ENCODE measurements around the gene MAP3K1. TPM values are rescaled to one million over a fixed set of nuclear protein-coding genes. Genes with fewer than 3 reads are reported as not detected.
"Not testable (repeated sequence)": the region's sequence is repeated elsewhere in the genome, so short reads cannot be mapped to it uniquely, and the experiment has no call there.

The MAP3K1 gene
- total RNA-seq, 6 donors from 2014 or later = 10.9 to 29.2 (median 23.3) TPM

DNA sequence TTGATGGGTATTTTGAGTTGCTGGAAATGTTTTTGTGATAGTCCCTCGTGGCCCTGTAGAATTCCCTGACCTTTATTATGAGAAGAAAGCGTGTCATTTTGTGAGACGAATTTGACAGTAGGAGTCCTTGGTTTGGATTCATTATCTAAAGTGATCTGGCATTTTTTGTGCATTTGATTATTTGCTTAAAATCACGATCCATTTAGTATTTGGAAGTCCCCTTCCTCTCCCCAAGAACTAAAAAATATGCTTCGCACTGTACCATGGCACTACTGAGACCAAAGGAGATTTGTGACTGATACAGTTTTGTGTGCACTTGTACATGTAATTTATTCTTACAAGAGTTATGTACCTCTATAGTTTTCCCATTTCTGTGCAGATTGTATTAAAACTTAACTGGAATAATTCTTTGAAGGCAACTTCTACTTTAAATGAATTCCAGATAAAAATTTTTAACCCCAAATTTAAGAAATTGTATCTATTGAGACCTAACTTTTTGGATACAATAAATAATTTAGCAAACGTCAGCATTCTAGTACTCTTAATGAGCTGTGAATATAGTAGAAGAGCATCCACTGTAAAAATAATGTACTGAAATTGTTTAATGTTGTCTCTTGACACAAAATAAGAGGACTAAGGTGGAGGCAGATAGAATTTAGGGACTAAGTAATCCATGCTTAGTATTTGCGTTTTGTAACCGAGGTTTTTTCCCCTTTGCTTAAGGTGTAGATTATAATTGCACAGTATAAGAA is 2.1 kb downstream of the MAP3K1 start:
- WGBS, 2 donors = 8 to 13% methylated on average over 8 of the region's 8 CpGs
- TF ChIP-seq POLR2AphosphoS5 (IDR thresholded peaks at IDR 0.05) (no peak), EP300 (IDR thresholded peaks at IDR 0.05) (no peak), POLR2A (IDR thresholded peaks at IDR 0.05) (no peak)
- TF ChIP-seq, protein P1, sequence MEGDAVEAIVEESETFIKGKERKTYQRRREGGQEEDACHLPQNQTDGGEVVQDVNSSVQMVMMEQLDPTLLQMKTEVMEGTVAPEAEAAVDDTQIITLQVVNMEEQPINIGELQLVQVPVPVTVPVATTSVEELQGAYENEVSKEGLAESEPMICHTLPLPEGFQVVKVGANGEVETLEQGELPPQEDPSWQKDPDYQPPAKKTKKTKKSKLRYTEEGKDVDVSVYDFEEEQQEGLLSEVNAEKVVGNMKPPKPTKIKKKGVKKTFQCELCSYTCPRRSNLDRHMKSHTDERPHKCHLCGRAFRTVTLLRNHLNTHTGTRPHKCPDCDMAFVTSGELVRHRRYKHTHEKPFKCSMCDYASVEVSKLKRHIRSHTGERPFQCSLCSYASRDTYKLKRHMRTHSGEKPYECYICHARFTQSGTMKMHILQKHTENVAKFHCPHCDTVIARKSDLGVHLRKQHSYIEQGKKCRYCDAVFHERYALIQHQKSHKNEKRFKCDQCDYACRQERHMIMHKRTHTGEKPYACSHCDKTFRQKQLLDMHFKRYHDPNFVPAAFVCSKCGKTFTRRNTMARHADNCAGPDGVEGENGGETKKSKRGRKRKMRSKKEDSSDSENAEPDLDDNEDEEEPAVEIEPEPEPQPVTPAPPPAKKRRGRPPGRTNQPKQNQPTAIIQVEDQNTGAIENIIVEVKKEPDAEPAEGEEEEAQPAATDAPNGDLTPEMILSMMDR (IDR thresholded peaks at IDR 0.05) = no peak
- H3K4me1 ChIP-seq = peaks cover 21 to 47% (median 39%) of the 10 kb centered on the region in 4 donors

DNA sequence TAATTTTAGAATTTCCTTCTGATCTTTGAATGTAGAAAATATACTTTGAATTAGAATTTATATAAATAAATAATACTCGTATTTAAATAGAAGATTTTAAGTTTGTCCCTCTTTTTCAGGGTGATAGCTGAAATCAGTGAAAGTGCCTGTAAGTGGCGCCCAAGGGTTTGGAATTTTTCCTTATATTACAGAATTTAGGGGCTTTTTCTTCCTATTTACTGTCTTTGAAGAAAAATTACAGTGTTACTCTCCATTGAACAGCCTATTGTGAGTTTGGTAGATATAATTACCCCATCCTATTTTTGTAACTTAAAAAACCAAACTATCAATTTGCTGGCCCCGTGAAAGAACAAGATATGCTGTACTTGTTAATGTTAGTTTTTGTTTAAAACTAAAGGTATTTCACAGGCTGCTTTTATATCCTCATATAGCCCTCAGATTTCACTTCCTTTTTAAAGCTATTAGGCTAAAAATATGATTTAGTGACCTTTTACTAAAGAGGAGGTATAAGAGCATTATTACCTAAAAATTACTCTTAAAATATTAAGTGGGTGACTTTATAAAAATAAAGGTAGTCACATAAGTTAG is 3.2 kb downstream of the MAP3K1 start:
- TF ChIP-seq POLR2A (IDR thresholded peaks at IDR 0.05) (no peak), EP300 (IDR thresholded peaks at IDR 0.05) (no peak), POLR2AphosphoS5 (IDR thresholded peaks at IDR 0.05) (no peak)
- TF ChIP-seq, protein P1 (IDR thresholded peaks at IDR 0.05) = no peak
- WGBS, 2 donors = 30 to 34% methylated on average over 3 of the region's 3 CpGs
- no peaks in the 10 kb centered on the region for H3K9me3 ChIP-seq
- peaks cover 32 to 57% (median 49%) of the 10 kb centered on the region in 4 donors for H3K4me1 ChIP-seq
- H3K27ac ChIP-seq = peak overlapping the region in 3 of 4 donors; percentile 37 to 59 (median 52)
- ATAC-seq (ENCODE audit: low FRiP score in 2 of 2) (no peak), DNase-seq (no peak)
- no peaks in the 10 kb centered on the region for H3K36me3 ChIP-seq
- peak overlapping the region in 2 of 4 donors; percentile 19 to 34 for H3K4me3 ChIP-seq
- no peaks in the 10 kb centered on the region for H3K27me3 ChIP-seq

More for the DNA sequence above, 2.1 kb downstream of the MAP3K1 start:
- Histone ChIP-seq H3K9me3 (no peaks in the 10 kb centered on the region), H3K27me3 (no peaks in the 10 kb centered on the region), H3K36me3 (no peaks in the 10 kb centered on the region), H3K27ac (peak overlapping the region; percentile 95 to 99 (median 98)), H3K4me3 (peak overlapping the region; percentile 83 to 99 (median 90))
- DNase-seq (no peak), ATAC-seq (ENCODE audit: low FRiP score in 2 of 2) (no peak)

DNA sequence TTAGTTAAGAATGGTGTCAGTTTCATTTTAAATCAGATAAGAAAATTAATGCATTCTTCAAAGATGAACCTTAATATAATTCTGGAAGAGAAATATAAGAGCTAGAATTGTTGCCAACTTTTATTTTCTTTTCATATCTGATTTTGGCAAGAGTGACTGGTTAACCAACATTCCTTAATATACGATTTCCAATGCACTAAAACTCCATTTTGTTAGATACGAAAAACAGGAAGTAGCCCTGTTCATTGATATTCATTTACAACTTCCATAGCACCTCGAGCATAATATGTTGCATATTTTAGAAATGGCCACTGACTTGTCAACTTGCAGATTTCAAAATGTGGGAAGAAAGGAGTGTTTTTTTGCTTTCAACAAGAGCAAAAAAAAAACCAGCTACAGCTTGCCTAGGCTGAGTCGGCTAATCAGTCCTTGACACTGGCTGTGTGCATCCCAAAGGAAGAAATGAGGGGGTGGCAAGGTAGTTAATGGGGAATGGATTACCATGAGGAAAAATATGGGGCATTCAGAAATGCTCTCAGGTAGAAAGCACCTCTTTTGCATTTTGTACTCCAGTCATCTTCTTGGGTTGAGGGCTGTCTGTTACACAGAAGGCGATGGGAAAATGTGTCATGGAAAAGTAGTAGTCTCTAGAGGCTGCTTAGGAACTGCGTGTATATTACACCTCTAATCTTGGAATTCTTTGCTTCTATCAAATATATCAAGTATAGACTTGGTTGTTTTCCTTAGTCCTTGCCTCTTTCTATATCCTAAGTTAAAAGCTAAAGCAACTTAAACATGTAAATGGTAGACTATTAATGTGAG is 3.9 kb downstream of the MAP3K1 start:
- 31 to 33% methylated on average over 6 of the region's 6 CpGs for WGBS, 2 donors
- H3K27me3 ChIP-seq = no peaks in the 10 kb centered on the region
- H3K27ac ChIP-seq = peak overlapping the region in 3 of 4 donors; percentile 37 to 59 (median 52)
- ATAC-seq (ENCODE audit: low FRiP score in 2 of 2) (no peak), DNase-seq (no peak)
- H3K4me1 ChIP-seq = peaks cover 39 to 63% (median 52%) of the 10 kb centered on the region in 4 donors
- TF ChIP-seq, protein P1 (IDR thresholded peaks at IDR 0.05) = no peak
- TF ChIP-seq POLR2AphosphoS5 (IDR thresholded peaks at IDR 0.05) = no peak
- TF ChIP-seq EP300 (IDR thresholded peaks at IDR 0.05) = no peak
- no peak for TF ChIP-seq POLR2A (IDR thresholded peaks at IDR 0.05)
- peak overlapping the region in 2 of 4 donors; percentile 19 to 34 for H3K4me3 ChIP-seq
- H3K9me3 ChIP-seq = no peaks in the 10 kb centered on the region
- no peaks in the 10 kb centered on the region for H3K36me3 ChIP-seq

DNA sequence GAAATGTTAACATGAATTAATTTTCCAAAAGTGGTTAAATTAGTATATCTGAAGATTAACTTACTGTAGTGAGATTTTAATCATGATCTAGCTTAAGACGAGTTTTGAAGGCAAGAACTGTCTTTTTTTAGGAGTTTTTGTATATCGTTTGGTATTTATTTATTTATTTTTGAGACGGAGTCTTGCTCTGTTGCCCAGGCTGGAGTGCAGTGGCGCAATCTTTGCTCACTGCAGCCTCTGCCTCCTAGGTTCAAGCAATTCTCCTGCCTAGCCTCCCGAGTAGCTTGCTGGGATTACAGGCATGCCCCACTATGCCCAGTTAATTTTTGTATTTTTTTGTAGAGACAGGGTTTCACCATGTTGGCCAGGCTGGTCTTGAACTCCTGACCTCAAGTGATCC is 6.5 kb downstream of the MAP3K1 start:
- not testable (repeated sequence) for H3K36me3 ChIP-seq; ATAC-seq (ENCODE audit: low FRiP score in 2 of 2); H3K9me3 ChIP-seq; H3K4me3 ChIP-seq; H3K27me3 ChIP-seq; H3K27ac ChIP-seq; DNase-seq
- peaks cover 51 to 76% (median 70%) of the 10 kb centered on the region in 4 donors for H3K4me1 ChIP-seq
- 79 to 83% methylated on average over 5 of the region's 5 CpGs for WGBS, 2 donors

DNA sequence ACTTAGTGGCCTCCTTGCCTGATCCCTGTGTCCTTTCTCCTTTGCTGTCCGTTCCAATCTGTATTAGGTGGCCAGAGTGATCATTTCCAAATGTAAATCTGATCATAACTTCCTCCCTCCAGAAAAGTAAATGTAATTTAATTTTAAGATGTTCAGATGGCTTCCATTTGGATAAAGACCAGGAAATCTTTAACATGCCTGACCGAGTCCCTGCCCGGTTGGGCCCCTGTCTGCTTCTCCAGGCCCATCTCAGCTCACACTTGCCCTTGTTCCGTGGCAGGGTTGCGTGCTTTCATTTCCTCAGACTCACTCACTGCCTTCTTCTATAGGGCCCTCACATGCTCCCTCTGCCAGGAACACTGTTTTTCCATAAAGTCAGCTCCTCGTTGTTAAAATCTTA is 7.6 kb downstream of the MAP3K1 start:
- H3K27me3 ChIP-seq = no peaks in the 10 kb centered on the region
- no peaks in the 10 kb centered on the region for H3K9me3 ChIP-seq
- peaks cover 45 to 68% (median 65%) of the 10 kb centered on the region in 4 donors for H3K4me1 ChIP-seq
- TF ChIP-seq POLR2A (IDR thresholded peaks at IDR 0.05) (no peak), POLR2AphosphoS5 (IDR thresholded peaks at IDR 0.05) (peak in 1 of 2 donors; percentile 8), EP300 (IDR thresholded peaks at IDR 0.05) (no peak)
- TF ChIP-seq, protein P1 (IDR thresholded peaks at IDR 0.05) = no peak
- DNase-seq = peak in 1 of 2 donors; percentile 35
- no peak overlapping the region for H3K4me3 ChIP-seq
- ATAC-seq (ENCODE audit: low FRiP score in 2 of 2) = peak in 1 of 2 donors; percentile 62
- no peaks in the 10 kb centered on the region for H3K36me3 ChIP-seq
- H3K27ac ChIP-seq = peak overlapping the region in 2 of 4 donors; percentile 7 to 19
- WGBS, 2 donors = 52 to 54% methylated on average over 6 of the region's 6 CpGs

All from upper lobe of left lung (tissue), 6 donors.